ENCODE data around the gene SLC35D3.
"Not testable (repeated sequence)": the region's sequence is repeated elsewhere in the genome, so short reads cannot be mapped to it uniquely, and the experiment has no call there.

Gene SLC35D3

DNA sequence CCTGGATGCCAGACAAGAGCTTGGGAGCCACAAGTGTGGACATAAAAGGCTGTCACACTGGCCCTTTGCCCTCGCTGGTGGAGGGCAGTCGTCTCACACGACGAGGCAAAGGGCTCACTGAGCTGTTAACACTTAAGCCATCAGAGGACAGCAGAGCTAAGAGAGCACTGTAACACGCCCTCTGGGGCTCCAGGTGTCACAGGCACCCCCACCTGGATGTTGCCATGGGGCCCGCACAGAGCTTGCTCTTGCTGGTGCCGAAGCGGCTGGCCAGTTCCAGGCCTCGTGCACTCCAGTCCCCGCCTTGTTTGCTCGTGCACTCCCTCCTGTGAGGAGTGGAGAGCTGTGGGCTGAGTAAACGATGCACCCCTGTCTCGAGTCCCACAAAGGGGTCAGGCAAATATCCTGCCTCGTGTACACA is 37.4 kb downstream of the SLC35D3 start:
- no peak for DNase-seq
- intact Hi-C loops (cut with DNase I), result no loop called here

DNA sequence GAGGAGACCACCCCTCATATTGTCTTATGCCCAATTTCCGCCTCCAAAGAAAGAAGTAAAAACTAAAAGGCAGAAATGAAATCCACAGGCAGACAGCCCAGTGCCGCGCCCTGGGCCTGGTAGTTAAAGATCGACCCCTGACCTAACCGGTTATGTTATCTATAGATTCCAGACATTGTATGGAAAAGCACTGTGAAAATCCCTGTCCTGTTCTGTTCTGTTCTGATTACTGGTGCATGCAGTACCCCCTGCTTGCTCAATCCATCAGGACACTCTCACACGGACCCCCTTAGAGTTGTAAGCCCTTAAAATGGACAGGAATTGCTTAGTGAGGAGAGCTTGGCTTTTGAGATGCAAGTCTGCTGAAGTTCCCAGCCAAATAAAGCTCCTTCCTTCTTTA is 37.8 kb downstream of the SLC35D3 start:
- DNase-seq; intact Hi-C loops (cut with DNase I): not testable (repeated sequence)

DNA sequence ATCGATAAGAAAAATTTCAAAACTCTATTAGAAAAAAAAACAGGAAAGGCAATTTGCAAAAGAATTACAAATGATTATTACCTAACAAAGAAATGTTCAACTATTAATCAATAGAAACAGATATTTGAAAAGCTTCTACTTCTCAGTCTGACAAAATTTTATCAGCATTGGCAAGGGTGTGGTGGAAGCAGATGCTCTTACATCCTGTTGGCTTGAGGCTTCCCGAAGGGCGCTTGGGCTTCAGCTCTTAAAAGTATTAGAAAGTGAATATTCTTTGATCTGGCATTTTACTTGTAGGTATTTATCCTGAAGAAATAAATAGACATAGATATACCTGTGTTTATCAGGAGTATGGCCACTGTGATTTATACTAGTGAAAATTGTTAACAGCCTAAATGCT is 38.7 kb downstream of the SLC35D3 start:
- DNase-seq, result no peak
- intact Hi-C loops (cut with DNase I), result no loop called here

DNA sequence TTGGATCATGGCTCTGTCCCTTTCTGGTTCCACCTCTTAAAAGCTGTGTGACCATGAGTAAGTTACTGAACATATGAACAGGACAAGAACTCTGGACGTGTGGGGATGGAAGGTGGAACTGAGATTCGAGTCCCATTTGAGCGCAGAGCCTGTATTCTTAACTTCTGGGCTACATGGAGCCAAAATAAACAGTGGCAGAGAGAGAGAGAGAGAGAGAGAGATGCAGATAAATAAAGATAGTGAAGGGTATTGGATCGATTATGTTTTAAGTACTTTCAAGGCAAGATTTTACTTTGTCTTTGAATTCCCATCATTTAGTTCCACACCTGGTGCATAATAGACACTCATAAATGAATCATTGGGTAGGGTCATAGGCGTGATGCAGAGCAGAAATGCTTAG is 39.7 kb downstream of the SLC35D3 start:
- no peak for DNase-seq
- intact Hi-C loops (cut with DNase I), result no loop called here

DNA sequence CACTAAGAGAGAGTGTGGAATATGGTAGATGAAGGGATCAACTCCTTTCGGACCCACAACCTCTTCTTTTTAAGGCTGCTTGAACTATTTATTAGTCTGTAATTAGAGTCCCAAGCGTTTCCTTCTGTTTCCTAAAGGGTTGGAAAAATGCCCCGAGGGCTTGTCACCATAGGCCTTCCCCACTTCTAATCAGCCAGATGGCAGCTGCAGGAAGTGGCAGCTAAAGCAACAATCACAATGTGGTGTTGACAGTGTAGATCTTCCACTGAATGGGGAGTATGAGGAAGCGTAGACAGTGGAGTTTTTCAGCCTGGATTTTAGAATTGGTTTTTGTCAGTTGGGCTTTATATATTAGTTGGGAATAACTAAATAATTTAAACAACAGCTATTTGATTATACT is 40.6 kb downstream of the SLC35D3 start:
- intact Hi-C loops (cut with DNase I), result no loop called here
- peak in 4 of 42 donors; percentile 10 to 30 (median 20) for DNase-seq

DNA sequence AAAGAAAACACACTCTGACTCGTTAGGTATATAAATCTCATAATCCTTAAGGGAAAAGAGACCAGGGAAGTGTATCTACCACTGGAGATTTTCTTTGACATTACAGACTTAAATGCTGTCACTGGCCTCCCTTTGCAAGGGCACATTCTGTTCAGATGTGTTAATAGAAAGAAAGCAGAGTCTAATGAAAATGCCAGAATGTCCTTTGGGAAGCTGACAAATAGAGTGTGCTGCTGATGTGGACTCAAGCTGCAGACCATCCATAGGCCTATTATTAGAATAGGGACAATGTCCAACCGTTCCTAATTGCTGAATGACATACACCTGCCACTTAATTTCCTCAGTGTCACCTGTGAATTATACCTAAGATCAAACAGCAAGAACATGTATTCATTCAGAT is 41.2 kb downstream of the SLC35D3 start:
- no peak for DNase-seq
- intact Hi-C loops (cut with DNase I), result no loop called here

DNA sequence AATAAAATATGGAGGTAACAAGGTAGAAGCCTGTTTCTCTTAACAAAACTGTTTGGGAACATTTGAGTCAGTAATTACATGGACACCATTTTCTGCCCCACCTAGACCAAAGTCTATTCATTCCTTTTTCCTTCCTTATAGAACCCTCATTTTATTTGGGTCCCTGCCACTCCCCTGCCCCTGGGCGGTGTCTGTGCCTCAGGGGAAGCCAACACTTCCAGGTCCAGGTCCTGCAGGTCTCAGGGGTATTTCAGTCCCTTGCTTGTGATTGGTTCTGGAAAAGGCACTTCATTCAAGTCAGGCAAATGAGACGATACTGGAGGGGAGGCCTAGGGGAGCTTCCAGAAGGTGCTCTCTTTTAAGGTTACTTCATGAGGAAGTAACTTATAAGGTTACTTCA is 42.3 kb downstream of the SLC35D3 start:
- intact Hi-C loops (cut with DNase I), result no loop called here
- DNase-seq, result no peak

DNA sequence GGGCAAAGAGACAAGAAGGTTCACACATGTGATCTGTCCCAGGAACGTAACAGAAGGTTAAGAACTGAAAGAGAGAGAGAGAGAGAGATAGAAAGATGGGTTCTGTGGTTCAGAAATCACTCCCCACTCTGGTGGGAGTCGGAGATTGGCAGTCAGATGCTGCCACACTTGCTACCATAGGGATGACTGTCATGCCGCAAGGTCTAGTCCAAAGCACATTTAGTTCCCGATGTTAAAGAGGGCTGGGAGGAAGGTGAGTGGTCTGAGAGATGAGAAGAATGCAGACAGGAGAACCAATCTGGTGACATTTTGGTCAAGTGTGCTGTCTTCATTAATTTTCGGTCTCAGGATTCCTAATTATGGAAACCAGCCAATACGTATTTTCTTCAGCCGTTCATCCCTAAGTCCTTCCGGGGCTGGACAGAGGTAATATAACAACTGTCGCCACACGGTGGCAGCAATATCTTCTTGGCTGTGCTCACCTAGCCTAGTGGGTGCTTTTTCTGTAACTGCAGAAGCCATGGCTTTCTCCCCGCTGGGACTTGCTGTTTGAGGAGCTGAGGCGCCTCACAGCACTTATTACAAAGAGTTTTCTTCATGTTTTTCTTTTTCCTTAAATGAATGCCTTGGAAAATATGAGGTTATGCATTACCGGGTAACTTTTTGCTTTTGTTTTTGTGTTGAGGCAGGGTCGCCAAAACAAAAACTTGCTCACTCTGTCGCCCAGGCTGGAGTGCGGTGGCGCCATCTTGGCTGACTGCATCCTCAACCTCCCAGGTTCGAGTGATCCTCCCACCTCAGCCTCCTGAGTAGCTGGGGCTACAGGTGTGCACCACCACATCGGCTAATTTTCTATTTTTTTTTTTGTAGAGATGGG is 46.0 kb downstream of the SLC35D3 start:
- DNase-seq, result peak; percentile 37 to 87 (median 70)
- intact Hi-C loops (cut with DNase I), result no loop called here

DNA sequence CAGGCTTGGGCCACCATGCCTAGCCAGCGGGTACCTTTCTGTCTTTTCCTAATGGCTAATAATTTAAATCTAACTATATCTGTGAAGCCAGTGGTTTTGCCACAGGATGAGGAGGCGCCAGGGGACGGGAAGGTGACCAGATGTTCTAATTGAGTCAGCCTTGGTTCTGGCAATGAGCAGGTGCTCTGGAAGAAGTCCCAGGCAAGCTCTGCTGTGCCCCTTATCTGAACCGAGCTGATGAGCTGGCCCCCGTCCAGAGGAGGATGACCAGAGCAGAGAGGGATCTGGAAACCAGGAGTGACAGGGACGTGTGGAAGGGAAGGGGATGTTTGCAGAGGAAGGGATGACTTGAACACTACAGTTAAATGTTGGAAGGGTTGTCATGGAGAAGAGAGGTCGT is 46.7 kb downstream of the SLC35D3 start:
- peak in 1 of 42 donors; percentile 15 for DNase-seq
- intact Hi-C loops (cut with DNase I), result no loop called here

DNA sequence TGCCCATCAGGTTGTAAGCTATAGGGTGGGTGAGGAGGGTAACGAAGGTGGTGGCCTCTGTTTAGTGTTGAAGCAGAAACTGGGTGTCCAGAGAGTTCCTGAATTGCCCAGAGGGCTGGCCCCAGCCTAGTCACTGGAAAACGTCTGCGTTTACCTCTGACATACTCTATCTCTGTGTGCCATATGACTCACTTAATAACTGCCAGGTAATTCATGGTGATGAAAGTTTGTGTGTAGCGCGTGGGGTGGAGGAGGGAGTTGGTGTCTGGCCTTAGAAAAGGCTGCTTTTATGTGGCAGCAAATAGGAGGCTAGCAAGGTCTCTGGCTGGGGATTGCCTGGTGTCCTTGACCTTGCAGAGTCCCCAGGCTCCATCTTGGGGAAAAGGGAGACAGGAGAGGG is 47.3 kb downstream of the SLC35D3 start:
- DNase-seq, result no peak
- intact Hi-C loops (cut with DNase I), result no loop called here

DNA sequence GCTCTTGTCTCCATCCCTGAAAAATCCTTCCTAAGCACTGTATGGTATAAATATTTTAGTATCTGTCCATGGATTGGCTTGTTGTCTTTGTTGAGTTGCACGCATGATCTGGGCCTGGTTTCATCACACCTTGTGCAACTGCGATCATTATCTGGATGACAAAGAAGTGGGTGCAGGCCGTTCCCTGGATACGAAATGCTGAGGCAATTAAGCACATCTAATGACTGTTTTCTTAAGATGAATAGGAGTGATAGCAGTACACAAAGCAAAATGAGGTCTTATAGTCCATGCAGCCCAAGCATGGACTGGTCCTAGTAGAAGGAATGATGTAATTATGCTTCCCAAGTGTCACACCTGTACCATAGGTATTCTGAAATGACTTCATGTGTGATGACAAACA is 47.8 kb downstream of the SLC35D3 start:
- intact Hi-C loops (cut with DNase I), result no loop called here
- no peak for DNase-seq

DNA sequence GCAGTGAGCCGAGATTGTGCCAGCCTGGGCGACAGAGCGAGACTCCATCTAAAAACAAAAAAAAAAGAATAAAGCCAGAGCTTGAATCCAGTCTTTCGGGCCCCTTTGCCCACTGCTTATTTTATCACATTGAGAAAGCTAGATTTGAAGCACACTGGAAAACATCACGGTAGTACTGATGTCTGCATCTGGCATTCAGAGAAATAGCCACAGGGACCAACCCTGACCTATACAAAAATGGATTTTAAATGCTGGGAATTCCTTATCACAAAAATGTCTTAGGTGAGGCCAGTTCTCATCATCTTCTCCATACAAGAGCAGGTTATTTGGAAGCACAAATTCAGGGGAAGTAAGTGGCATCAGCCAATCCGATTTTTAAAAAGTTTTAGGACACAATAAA is 49.5 kb downstream of the SLC35D3 start:
- intact Hi-C loops (cut with DNase I), result no loop called here

DNA sequence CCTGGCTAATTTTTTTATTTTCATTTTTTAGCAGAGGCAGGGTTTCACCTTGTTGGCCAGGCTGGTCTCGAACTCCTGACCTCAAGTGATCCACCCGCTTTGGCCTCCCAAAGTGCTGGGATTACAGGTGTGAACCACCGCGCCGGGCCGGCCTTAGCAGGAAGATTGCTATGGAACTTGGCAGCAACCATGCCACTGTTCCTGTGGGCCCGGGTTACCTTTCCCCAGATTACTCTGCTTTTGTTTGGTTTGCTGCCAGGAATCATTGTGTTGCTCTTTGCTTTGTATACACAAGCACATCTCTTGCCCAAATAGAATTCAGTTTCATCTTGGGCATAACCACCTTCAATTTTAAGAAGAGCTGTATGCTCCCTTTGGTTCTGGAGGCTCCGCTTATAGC is 51.7 kb downstream of the SLC35D3 start:
- DNase-seq, result not testable (repeated sequence)

More for the DNA sequence above, 49.5 kb downstream of the SLC35D3 start:
- no peak for DNase-seq

More for the DNA sequence above, 51.7 kb downstream of the SLC35D3 start:
- intact Hi-C loops (cut with DNase I), result not testable (repeated sequence)

Measured in head of caudate nucleus (tissue), 42 donors.